Mesendoderm (in vitro differentiated cells): ENCODE data around the gene SERPING1. TPM values are rescaled to one million over a fixed set of nuclear protein-coding genes. Genes with fewer than 3 reads are reported as not detected.

Experiments used
- DNase-seq: peaks from one replicate; pipeline ENCODE4 v3.0.0; 2013
- H2AK5ac ChIP-seq: 2 replicates; pipeline ENCODE4 v1.6.1; 2013; ENCODE audit warnings: low read length, inconsistent platforms
- H2BK120ac ChIP-seq: 2 replicates; pipeline ENCODE4 v1.6.1; 2013; ENCODE audit warnings: low read depth, mild to moderate bottlenecking, low read length, moderate library complexity, mixed read lengths
- H2BK15ac ChIP-seq: replicated peaks from 2 replicates; pipeline ENCODE4 v1.6.1; 2013; ENCODE audit warnings: low read depth, mild to moderate bottlenecking, moderate library complexity
- H2BK5ac ChIP-seq: 2 replicates; pipeline ENCODE4 v1.6.1; 2013; ENCODE audit warnings: low read length, inconsistent platforms
- H3K18ac ChIP-seq: 2 replicates; pipeline ENCODE4 v1.6.1; 2013; ENCODE audit warnings: mild to moderate bottlenecking, low read length, mixed read lengths
- H3K23ac ChIP-seq: one replicate; pipeline ENCODE4 v1.6.1; 2013; ENCODE audit warnings: low read length
- H3K27ac ChIP-seq: 2 replicates; pipeline ENCODE4 v1.5.1; 2013; ENCODE audit warnings: low read depth, mild to moderate bottlenecking, inconsistent platforms, low read length, moderate library complexity
- H3K27me3 ChIP-seq: 2 replicates; pipeline ENCODE4 v1.6.1; 2013; ENCODE audit warnings: low read length, control low read depth, mild to moderate bottlenecking, inconsistent platforms; ENCODE audit not compliant: insufficient read depth, poor library complexity
- H3K36me3 ChIP-seq: 2 replicates; pipeline ENCODE4 v1.6.1; 2013; ENCODE audit warnings: low read length, inconsistent platforms; ENCODE audit not compliant: control insufficient read depth, insufficient read depth
- H3K4ac ChIP-seq: one replicate; pipeline ENCODE4 v1.6.1; 2013; ENCODE audit warnings: low read depth, mild to moderate bottlenecking, low read length, moderate library complexity
- H3K4me1 ChIP-seq: 2 replicates; pipeline ENCODE4 v1.6.1; 2013; ENCODE audit warnings: low read depth, low read length, inconsistent platforms; ENCODE audit not compliant: control insufficient read depth
- H3K4me2 ChIP-seq: 2 replicates; pipeline ENCODE4 v1.6.1; 2013; ENCODE audit warnings: low read length
- H3K4me3 ChIP-seq: 2 replicates; pipeline ENCODE4 v1.5.1; 2013; ENCODE audit warnings: mild to moderate bottlenecking, low read length
- H3K56ac ChIP-seq: one replicate; pipeline ENCODE4 v1.6.1; 2013; ENCODE audit warnings: low read length
- H3K79me1 ChIP-seq: 2 replicates; pipeline ENCODE4 v1.6.1; 2013; ENCODE audit warnings: low read length, inconsistent platforms
- H3K79me2 ChIP-seq: 2 replicates; pipeline ENCODE4 v1.6.1; 2013; ENCODE audit warnings: mild to moderate bottlenecking, low read length; ENCODE audit not compliant: control insufficient read depth, insufficient read depth
- H3K9ac ChIP-seq: 2 replicates; pipeline ENCODE4 v1.6.1; 2013; ENCODE audit warnings: low read length, inconsistent platforms
- H4K5ac ChIP-seq: one replicate; pipeline ENCODE4 v1.6.1; 2013; ENCODE audit warnings: low read length
- H4K8ac ChIP-seq: one replicate; pipeline ENCODE4 v1.6.1; 2013; ENCODE audit warnings: low read depth, mild to moderate bottlenecking, control low read depth, low read length, moderate library complexity
- WGBS: extraction: QIAGEN DNeasy Blood & Tissue Kit; methylation state at CpG from one replicate; pipeline ENCODE4 v1.1.7; 2013; ENCODE audit warnings: low lambda C conversion rate, missing lambda C conversion rate; ENCODE audit not compliant: insufficient coverage; ENCODE audit errors: extremely low coverage; 5-methylcytosine and 5-hydroxymethylcytosine counted together
- polyA plus RNA-seq, 2 experiments: library from polyadenylated mRNA; stranded (reverse); fragments of 200-250 nt; gene quantifications; one replicate each; pipeline ENCODE4 v1.2.3, GENCODE V29; 2013

SERPING1 gene
- polyA plus RNA-seq (2013, experiment 1 of 2), result 30.5 TPM
- polyA plus RNA-seq (2013, experiment 2 of 2), result 30.5 TPM

GRCh38 chr11:57597461-57597915 is at the start of gene SERPING1:
Gene SERPING1 (plus strand): TSS chr11:57597685. CDS start chr11:57598271, 586 bp downstream.
- Histone ChIP-seq H3K79me1 (no peaks in the 10 kb centered on the region), H3K27me3 (no peaks in the 10 kb centered on the region), H3K4me3 (peak within 1 kb of the TSS; percentile 30), H3K4me2 (peak within 1 kb of the TSS; percentile 61), H3K9ac (peak within 1 kb of the TSS; percentile 71), H2AK5ac (peak within 1 kb of the TSS; percentile 60), H3K18ac (peak within 1 kb of the TSS; percentile 93), H3K4ac (peak within 1 kb of the TSS; percentile 76), H3K23ac (no peak within 1 kb of the TSS), H2BK5ac (peak within 1 kb of the TSS; percentile 62), H2BK15ac (no peak within 1 kb of the TSS), H3K36me3 (no peaks in the 10 kb centered on the region), H3K56ac (peak within 1 kb of the TSS; percentile 90), H4K8ac (no peak within 1 kb of the TSS), H2BK120ac (peak within 1 kb of the TSS; percentile 54), H4K5ac (peak within 1 kb of the TSS; percentile 86), H3K4me1 (peaks cover 10% of the 10 kb centered on the region), H3K27ac (peak within 1 kb of the TSS; percentile 67), H3K79me2 (no peaks in the 10 kb centered on the region)
- no CpG with 5 or more reads among the region's 10 CpGs for WGBS
- DNase-seq, result no peak

- no CpG with 5 or more reads among the region's 6 CpGs for WGBS
Observed at GRCh38 chr11:57547854-57548377, 49.6 kb upstream of the SERPING1 start.

GRCh38 chr11:57549983-57550382 is 47.5 kb upstream of the SERPING1 start:
- Histone ChIP-seq H3K4me1 (peaks cover 4% of the 10 kb centered on the region), H3K27ac (no peak overlapping the region), H3K4me2 (no peak overlapping the region), H3K18ac (no peak overlapping the region), H2BK5ac (no peak overlapping the region), H3K27me3 (no peaks in the 10 kb centered on the region), H3K4me3 (no peak overlapping the region), H3K36me3 (no peaks in the 10 kb centered on the region), H3K9ac (no peak overlapping the region), H3K23ac (no peak overlapping the region), H2BK120ac (no peak overlapping the region), H2BK15ac (no peak overlapping the region), H3K56ac (no peak overlapping the region), H2AK5ac (no peak overlapping the region), H4K5ac (no peak overlapping the region), H4K8ac (no peak overlapping the region), H3K79me2 (no peaks in the 10 kb centered on the region), H3K4ac (no peak overlapping the region), H3K79me1 (no peaks in the 10 kb centered on the region)
- no peak for DNase-seq
- WGBS, result no CpG with 5 or more reads among the region's 8 CpGs

More at GRCh38 chr11:57547854-57548377, 49.6 kb upstream of the SERPING1 start:
- H2BK120ac ChIP-seq, result no peak overlapping the region
- no peak overlapping the region for H2AK5ac ChIP-seq
- H3K27ac ChIP-seq, result no peak overlapping the region
- no peaks in the 10 kb centered on the region for H3K27me3 ChIP-seq
- no peak overlapping the region for H3K18ac ChIP-seq
- no peak overlapping the region for H4K5ac ChIP-seq
- no peak overlapping the region for H3K23ac ChIP-seq
- H3K4me3 ChIP-seq, result no peak overlapping the region
- no peaks in the 10 kb centered on the region for H3K79me2 ChIP-seq
- H2BK15ac ChIP-seq, result no peak overlapping the region
- no peaks in the 10 kb centered on the region for H3K79me1 ChIP-seq
- H3K56ac ChIP-seq, result no peak overlapping the region
- H3K4me1 ChIP-seq, result peaks cover 6% of the 10 kb centered on the region
- no peak overlapping the region for H3K4ac ChIP-seq
- no peak overlapping the region for H3K9ac ChIP-seq
- no peak overlapping the region for H3K4me2 ChIP-seq
- H3K36me3 ChIP-seq, result no peaks in the 10 kb centered on the region
- no peak overlapping the region for H2BK5ac ChIP-seq
- peak; percentile 51 for DNase-seq
- H4K8ac ChIP-seq, result no peak overlapping the region

- Histone ChIP-seq H4K5ac (no peak overlapping the region), H3K23ac (no peak overlapping the region), H3K79me1 (no peaks in the 10 kb centered on the region), H2AK5ac (no peak overlapping the region), H3K18ac (no peak overlapping the region), H2BK120ac (no peak overlapping the region), H3K4me2 (no peak overlapping the region), H4K8ac (no peak overlapping the region), H3K4ac (no peak overlapping the region), H3K4me3 (no peak overlapping the region), H3K27ac (no peak overlapping the region), H3K9ac (no peak overlapping the region), H2BK5ac (no peak overlapping the region), H3K56ac (no peak overlapping the region), H3K36me3 (no peaks in the 10 kb centered on the region), H3K27me3 (no peaks in the 10 kb centered on the region), H3K4me1 (peaks cover 4% of the 10 kb centered on the region), H2BK15ac (no peak overlapping the region), H3K79me2 (no peaks in the 10 kb centered on the region)
- DNase-seq, result no peak
- WGBS, result no CpG with 5 or more reads among the region's 4 CpGs
Observed at GRCh38 chr11:57551941-57552340, 45.5 kb upstream of the SERPING1 start.

GRCh38 chr11:57552479-57552878 is 45.0 kb upstream of the SERPING1 start:
- Histone ChIP-seq H3K36me3 (no peaks in the 10 kb centered on the region), H3K4me1 (peaks cover 2% of the 10 kb centered on the region), H3K4me3 (no peak overlapping the region), H3K79me2 (no peaks in the 10 kb centered on the region), H3K27ac (no peak overlapping the region), H3K27me3 (no peaks in the 10 kb centered on the region), H4K8ac (no peak overlapping the region), H3K4me2 (no peak overlapping the region), H3K56ac (no peak overlapping the region), H3K18ac (no peak overlapping the region), H2BK120ac (no peak overlapping the region), H2BK15ac (no peak overlapping the region), H3K4ac (no peak overlapping the region), H2BK5ac (no peak overlapping the region), H2AK5ac (no peak overlapping the region), H3K79me1 (no peaks in the 10 kb centered on the region), H3K23ac (no peak overlapping the region), H3K9ac (no peak overlapping the region), H4K5ac (no peak overlapping the region)
- no CpG with 5 or more reads among the region's 5 CpGs for whole genome bisulfite sequencing
- DNase-seq, result peak; percentile 44

GRCh38 chr11:57555393-57555792 is 42.1 kb upstream of the SERPING1 start:
- no peak overlapping the region for H3K18ac ChIP-seq
- no peaks in the 10 kb centered on the region for H3K79me1 ChIP-seq
- H3K79me2 ChIP-seq, result no peaks in the 10 kb centered on the region
- H3K4me3 ChIP-seq, result no peak overlapping the region
- no peak overlapping the region for H3K56ac ChIP-seq
- H3K9ac ChIP-seq, result no peak overlapping the region
- no peaks in the 10 kb centered on the region for H3K4me1 ChIP-seq
- no peak overlapping the region for H3K4ac ChIP-seq
- no CpG with 5 or more reads among the region's 2 CpGs for WGBS
- no peak overlapping the region for H2AK5ac ChIP-seq
- no peak overlapping the region for H2BK15ac ChIP-seq
- no peak overlapping the region for H3K4me2 ChIP-seq
- H3K23ac ChIP-seq, result no peak overlapping the region
- H4K5ac ChIP-seq, result no peak overlapping the region
- no peak overlapping the region for H2BK5ac ChIP-seq
- H4K8ac ChIP-seq, result no peak overlapping the region
- no peak overlapping the region for H2BK120ac ChIP-seq
- no peak for DNase-seq
- H3K27ac ChIP-seq, result no peak overlapping the region
- no peaks in the 10 kb centered on the region for H3K36me3 ChIP-seq
- H3K27me3 ChIP-seq, result no peaks in the 10 kb centered on the region
